NCI-H510A (cell line): ENCODE measurements around the gene CEACAM4.
"Not testable (repeated sequence)": the region's sequence is repeated elsewhere in the genome, so short reads cannot be mapped to it uniquely, and the experiment has no call there.

ENCODE experiments used
- DNase-seq: peaks from one replicate; lab custom pipeline; 2025; lab: John Stamatoyannopoulos, UW

CEACAM4 gene

DNA sequence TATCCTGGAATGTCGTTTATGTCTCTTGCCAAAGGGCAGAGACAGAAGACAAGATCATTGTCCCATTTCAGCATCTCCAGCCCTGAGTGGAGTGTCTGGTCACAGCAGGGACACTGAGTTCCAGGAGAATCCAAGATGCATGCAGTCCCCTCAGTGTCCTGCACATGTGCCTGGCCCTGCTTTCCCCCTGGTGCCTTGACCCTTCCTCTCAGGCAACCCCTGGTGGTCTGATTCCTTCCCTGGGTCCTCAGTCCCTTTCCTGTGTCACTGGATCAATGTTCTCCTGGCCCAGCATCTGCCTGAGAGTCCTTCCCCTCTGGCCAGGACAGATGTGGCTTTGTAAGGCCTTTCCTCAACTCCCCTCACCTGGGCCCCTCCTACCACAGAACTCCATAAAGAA lies 41.9 kb downstream of the CEACAM4 start:
- DNase-seq: no peak

DNA sequence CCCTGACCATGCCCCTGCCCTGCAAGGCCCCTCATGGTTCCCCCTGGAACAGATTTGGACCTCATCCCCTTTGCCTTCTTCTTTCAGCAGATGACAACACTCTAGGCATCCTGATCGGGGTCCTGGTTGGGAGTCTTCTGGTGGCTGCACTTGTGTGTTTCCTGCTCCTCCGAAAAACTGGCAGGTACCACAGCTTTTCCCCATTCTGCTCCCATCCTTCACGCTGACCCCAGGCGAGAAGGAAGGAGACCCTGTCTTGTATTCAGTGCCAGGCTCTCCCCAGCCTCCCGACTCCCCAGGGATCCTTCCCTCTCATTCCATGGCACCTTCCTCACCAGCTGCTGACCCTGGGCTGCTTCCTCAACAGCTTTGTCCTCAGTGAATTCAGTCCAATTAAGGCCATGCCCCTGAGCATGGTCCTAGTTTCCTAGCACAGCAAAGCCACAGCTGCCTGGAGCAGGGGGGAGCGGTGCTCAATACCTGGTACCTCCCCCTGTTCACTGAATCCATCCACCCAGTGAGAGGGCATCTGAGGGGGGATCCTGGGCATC lies 42.5 kb downstream of the CEACAM4 start:
- no peak for DNase-seq

DNA sequence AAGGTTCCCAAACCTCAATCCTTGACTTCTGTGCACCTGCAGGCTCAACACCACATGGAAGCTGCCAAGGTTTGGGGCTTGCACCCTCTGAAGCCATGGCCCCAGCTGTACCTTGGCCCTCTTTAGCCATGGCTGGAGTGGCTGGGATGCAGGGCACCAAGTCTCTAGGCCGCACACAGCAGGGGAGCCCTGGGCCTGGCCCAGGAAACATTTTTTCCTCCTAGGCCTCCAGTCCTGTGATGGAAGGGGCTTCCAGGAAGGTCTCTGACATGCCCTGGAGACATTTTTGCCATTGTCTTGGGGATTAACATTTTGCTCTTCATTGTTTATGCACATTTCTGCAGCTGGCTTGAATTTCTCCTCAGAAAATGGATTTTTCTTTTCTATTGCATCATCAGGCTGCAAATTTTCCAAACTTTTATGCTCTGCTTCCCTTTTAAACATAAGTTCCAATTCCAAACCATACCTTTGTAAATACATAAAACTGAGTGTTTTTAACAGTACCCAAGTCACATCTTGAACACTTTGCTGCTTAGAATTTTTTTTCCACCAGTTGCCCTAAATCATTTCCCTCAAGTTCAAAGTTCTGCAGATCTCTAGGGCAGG lies 44.2 kb downstream of the CEACAM4 start:
- not testable (repeated sequence) for DNase-seq

DNA sequence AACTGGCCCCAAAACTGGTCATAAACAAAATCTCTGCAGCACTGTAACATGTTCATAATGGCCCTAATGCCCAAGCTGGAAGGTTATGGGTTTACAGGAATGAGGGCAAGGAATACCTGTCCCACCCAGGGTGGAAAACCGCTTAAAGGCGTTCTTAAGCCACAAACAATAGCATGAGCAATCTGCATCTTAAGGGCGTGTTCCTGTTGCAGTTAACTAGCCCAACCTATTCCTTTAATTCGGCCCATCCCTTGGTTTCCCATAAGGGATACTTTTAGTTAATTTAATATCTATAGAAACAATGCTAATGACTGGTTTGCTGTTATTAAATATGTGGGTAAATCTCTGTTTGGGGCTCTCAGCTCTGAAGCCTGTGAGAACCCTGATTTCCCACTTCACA lies 45.8 kb downstream of the CEACAM4 start:
- not testable (repeated sequence) for DNase-seq

DNA sequence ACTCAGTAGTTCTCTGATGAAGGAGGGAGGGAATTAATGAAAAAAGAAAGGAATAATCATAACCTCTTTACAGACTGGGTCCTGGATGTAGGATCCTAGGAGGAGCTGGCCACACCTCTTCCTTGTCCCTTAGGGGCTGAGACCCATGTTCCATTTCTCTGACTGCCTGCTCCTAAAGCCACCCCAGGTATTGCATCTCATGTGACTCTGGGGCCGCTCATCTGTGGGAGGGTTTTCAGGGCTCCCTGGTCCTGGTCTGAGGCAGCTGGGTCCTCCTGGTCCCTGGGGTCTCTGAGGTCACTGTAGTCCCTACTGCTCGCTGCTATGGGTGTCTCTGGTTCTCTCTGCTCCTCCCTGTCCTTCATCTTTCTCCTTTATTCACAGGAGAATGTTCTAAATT lies 48.0 kb downstream of the CEACAM4 start:
- no peak for DNase-seq

DNA sequence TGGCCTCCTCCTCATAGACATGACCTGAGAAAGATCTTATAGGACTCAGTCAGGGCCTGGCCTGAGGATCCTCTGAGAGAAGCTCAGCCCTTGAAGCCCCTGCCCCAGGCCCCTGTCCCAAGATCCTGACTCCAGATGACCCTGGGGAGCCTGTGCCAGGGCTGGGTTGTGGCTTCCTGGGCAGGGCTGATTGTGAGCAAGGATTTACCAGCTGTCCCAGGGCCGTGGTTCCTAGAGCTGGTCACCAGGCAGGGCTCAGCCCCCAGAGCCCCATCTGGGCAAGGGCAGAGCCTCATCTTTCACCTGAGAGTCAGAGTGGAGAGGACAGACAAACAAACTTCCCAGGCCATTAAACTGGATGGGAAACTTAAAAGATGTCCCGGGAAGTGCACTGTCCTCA lies 49.0 kb downstream of the CEACAM4 start:
- no peak for DNase-seq

GRCh38 chr19:41577144-41577830 lies 49.6 kb downstream of the CEACAM4 start:
- no peak for DNase-seq

GRCh38 chr19:41575998-41576397 lies 50.9 kb downstream of the CEACAM4 start, which contains the start of gene CEACAM21:
TSS of gene CEACAM21 (plus strand) at chr19:41576166. CDS start at chr19:41576275, 109 bp downstream.
- DNase-seq: no peak

GRCh38 chr19:41570639-41571112 lies 56.2 kb downstream of the CEACAM4 start:
- peak; percentile 70 for DNase-seq

GRCh38 chr19:41570179-41570578 lies 56.7 kb downstream of the CEACAM4 start:
- no peak for DNase-seq

GRCh38 chr19:41569481-41570150 lies 57.3 kb downstream of the CEACAM4 start:
- DNase-seq: no peak
